T-helper 2 cell (primary cell): ENCODE measurements around the gene RNASE11.
"Not testable (repeated sequence)": the region's sequence is repeated elsewhere in the genome, so short reads cannot be mapped to it uniquely, and the experiment has no call there.

Experiments used
- DNase-seq, 5 experiments: peaks; one replicate each; pipeline versions ENCODE4 v3.0.0 to v3.0.0-alpha.2; 2012 to 2022

The RNASE11 gene

GRCh38 chr14:20614038-20614840 is 26.4 kb upstream of the RNASE11 start:
- DNase-seq, result peak in 1 of 5 experiments; percentile 46

GRCh38 chr14:20613094-20614037 is 25.6 kb upstream of the RNASE11 start:
- peak; percentile 31 to 95 (median 73) for DNase-seq

GRCh38 chr14:20612403-20612802 is 24.6 kb upstream of the RNASE11 start:
- no peak for DNase-seq

GRCh38 chr14:20611277-20611676 is 23.5 kb upstream of the RNASE11 start:
- DNase-seq, result no peak

- peak in 4 of 5 experiments; percentile 58 to 64 (median 61) for DNase-seq
Measured at GRCh38 chr14:20610002-20610765, 22.4 kb upstream of the RNASE11 start.

- peak in 3 of 5 experiments; percentile 31 to 72 (median 69) for DNase-seq
Measured at GRCh38 chr14:20609215-20610001, 21.6 kb upstream of the RNASE11 start.

- DNase-seq, result no peak
Measured at GRCh38 chr14:20608383-20609110, 20.7 kb upstream of the RNASE11 start.

- DNase-seq, result peak in 1 of 5 experiments; percentile 54
Measured at GRCh38 chr14:20607617-20608016, 19.8 kb upstream of the RNASE11 start.

- DNase-seq, result no peak
Measured at GRCh38 chr14:20606902-20607242, 19.1 kb upstream of the RNASE11 start.

GRCh38 chr14:20606190-20606901 is 18.5 kb upstream of the RNASE11 start:
- DNase-seq, result no peak

- no peak for DNase-seq
Measured at GRCh38 chr14:20603813-20604690, 16.3 kb upstream of the RNASE11 start.

GRCh38 chr14:20602583-20602982 is 14.8 kb upstream of the RNASE11 start:
- DNase-seq, result no peak

GRCh38 chr14:20601522-20601921 is 13.7 kb upstream of the RNASE11 start:
- DNase-seq, result no peak

- DNase-seq, result no peak
Measured at GRCh38 chr14:20597108-20597507, 9.3 kb upstream of the RNASE11 start.

GRCh38 chr14:20595726-20596125 is 7.9 kb upstream of the RNASE11 start:
- DNase-seq, result not testable (repeated sequence)

GRCh38 chr14:20592574-20592973 is 4.8 kb upstream of the RNASE11 start:
- no peak for DNase-seq

GRCh38 chr14:20591235-20591634 is 3.4 kb upstream of the RNASE11 start, which contains the start of gene RNASE12:
RNASE12 (minus strand) TSS chr14:20591376; CDS start chr14:20590723, 653 bp downstream.
- DNase-seq, result no peak

GRCh38 chr14:20583908-20584307 is 3.9 kb downstream of the RNASE11 start:
- DNase-seq, result no peak

GRCh38 chr14:20583142-20583541 is 4.7 kb downstream of the RNASE11 start:
- DNase-seq, result no peak
